Common myeloid progenitor, CD34-positive (primary cell): Measurements from ENCODE around the gene HPCA.

Source experiments
- CTCF ChIA-PET: fragments of 350-600 bp; sonication (Branson Sonifier 250); formaldehyde crosslinking; loops from one replicate; lab custom pipeline; 2021; ENCODE audit warnings: antibody characterized with exemption; lab: Charles Lee
- POLR2A ChIA-PET: fragments of 350-600 bp; sonication (Branson Sonifier 250); formaldehyde crosslinking; loops from one replicate; lab custom pipeline; 2021; ENCODE audit warnings: antibody characterized with exemption; lab: Charles Lee
- DNase-seq, 3 donors: peaks; one replicate each; pipeline versions ENCODE4 v3.0.0 to v3.0.0-alpha.2; 2013
- H3K27ac ChIP-seq, 2 experiments: 1 replicate in 1 of 2; 2 replicates in 1 of 2; pipeline ENCODE4 v1.7.0; 2013; ENCODE audit warnings: inconsistent platforms in 2 of 2, low read length in 2 of 2, mild to moderate bottlenecking in 2 of 2, low read depth in 1 of 2, moderate library complexity in 1 of 2; ENCODE audit not compliant: severe bottlenecking in 2 of 2, insufficient read depth in 1 of 2, poor library complexity in 1 of 2
- H3K27me3 ChIP-seq, 5 experiments: replicated peaks in 2 of 5; 1 replicate in 3 of 5; 2 replicates in 2 of 5; pipeline versions ENCODE4 v1.6.1 to v1.7.0; 2013; ENCODE audit warnings: low read length in 4 of 5, mild to moderate bottlenecking in 2 of 5, moderate library complexity in 2 of 5, inconsistent platforms in 1 of 5; ENCODE audit not compliant: insufficient read depth in 5 of 5, control insufficient read depth in 4 of 5
- H3K36me3 ChIP-seq, 4 experiments: 1 replicate in 2 of 4; 2 replicates in 2 of 4; pipeline versions ENCODE4 v1.6.1 to v1.7.0; 2013; ENCODE audit warnings: low read length in 3 of 4, control low read depth in 1 of 4, mild to moderate bottlenecking in 1 of 4; ENCODE audit not compliant: control insufficient read depth in 4 of 4, insufficient read depth in 4 of 4
- H3K4me1 ChIP-seq, 4 experiments: 1 replicate in 3 of 4; 2 replicates in 1 of 4; pipeline versions ENCODE4 v1.6.1 to v1.7.1; 2013; ENCODE audit warnings: low read length in 3 of 4, mild to moderate bottlenecking in 3 of 4, control low read depth in 1 of 4, inconsistent platforms in 1 of 4, moderate library complexity in 1 of 4; ENCODE audit not compliant: control insufficient read depth in 4 of 4, insufficient read depth in 4 of 4; ENCODE audit errors: control extremely low read depth in 1 of 4
- H3K4me3 ChIP-seq, 7 experiments: 1 replicate in 4 of 7; 2 replicates in 3 of 7; pipeline versions ENCODE4 v1.5.1 to v1.7.0; 2013; ENCODE audit warnings: mild to moderate bottlenecking in 7 of 7, low read length in 6 of 7, moderate library complexity in 6 of 7, inconsistent platforms in 2 of 7, low read depth in 2 of 7, control low read depth in 1 of 7; ENCODE audit not compliant: insufficient read depth in 4 of 7, control insufficient read depth in 1 of 7; ENCODE audit errors: extremely low read depth in 1 of 7
- H3K9me3 ChIP-seq, 5 experiments: 1 replicate in 4 of 5; 2 replicates in 1 of 5; pipeline versions ENCODE4 v1.6.1 to v1.7.1; 2013; ENCODE audit warnings: low read length in 4 of 5, mild to moderate bottlenecking in 2 of 5, inconsistent platforms in 1 of 5, low read depth in 1 of 5, moderate library complexity in 1 of 5; ENCODE audit not compliant: control insufficient read depth in 4 of 5, insufficient read depth in 2 of 5; ENCODE audit errors: control extremely low read depth in 1 of 5
- WGBS: methylation state at CpG from one replicate; pipeline ENCODE4 v1.1.5; 2013; ENCODE audit not compliant: insufficient coverage; 5-methylcytosine and 5-hydroxymethylcytosine counted together

HPCA gene

DNA sequence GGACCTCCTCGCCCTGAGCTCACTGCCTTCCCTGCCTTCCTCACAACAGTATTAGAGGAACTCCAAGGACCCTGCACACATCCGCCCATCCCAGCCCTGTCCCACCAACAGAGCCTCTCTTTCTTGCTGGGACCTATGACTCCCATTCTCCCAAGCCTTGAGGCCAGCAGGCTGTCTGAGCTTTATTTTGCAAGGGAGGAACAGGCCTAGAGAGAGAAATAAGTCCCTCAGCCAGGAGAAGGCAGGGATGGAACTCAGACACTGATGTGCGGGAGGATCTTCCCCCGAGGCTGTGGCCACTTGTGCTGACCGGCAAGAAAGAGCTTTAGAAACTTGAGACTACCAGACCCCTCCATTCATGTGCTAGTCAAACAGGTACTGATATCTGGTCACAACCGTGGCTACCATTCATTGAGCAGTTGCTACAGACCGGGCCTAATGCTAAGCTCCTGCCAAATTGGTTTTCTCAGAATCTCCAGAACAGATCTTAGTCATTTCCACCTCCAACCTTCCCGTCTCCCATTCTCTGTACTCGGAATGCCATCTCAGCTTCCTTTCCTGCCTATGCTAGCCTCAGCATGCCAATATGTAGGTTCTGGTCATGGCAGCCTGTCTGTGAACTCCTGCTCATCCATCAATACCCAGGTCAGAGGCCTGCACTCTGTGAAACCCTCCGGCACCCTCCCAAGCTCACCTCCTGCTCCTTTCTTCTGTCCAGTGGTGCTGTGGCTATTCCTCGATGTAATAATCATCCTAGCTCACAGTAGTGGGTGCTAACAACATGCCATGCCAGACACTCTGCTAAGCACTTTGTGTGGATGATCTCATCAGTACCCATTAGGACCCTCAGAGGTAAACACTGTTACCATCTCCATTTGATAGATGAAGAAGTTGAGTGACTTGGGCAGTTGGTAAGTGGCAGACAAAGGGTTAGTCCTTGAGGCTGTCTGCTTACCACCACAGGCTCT, 11.1 kb downstream of the HPCA start:
- Histone ChIP-seq H3K9me3 (peaks cover 0 to 4% (median 0%) of the 10 kb centered on the region in 5 experiments), H3K27ac (no peak overlapping the region), H3K27me3 (peaks cover 4 to 88% (median 25%) of the 10 kb centered on the region in 5 experiments), H3K4me1 (peaks cover 0 to 25% (median 19%) of the 10 kb centered on the region in 4 experiments), H3K4me3 (no peak overlapping the region), H3K36me3 (no peaks in the 10 kb centered on the region)
- POLR2A ChIA-PET, result no interaction called here
- 93% methylated on average over 11 of the region's 11 CpGs for WGBS
- no peak for DNase-seq
- CTCF ChIA-PET, result interaction anchor here (0.8 to 1.5 kb wide), 4 partner anchors 9 to 110 kb away, joined by 3 to 5 read pairs (median 4); no protein-coding TSS in a partner anchor

DNA sequence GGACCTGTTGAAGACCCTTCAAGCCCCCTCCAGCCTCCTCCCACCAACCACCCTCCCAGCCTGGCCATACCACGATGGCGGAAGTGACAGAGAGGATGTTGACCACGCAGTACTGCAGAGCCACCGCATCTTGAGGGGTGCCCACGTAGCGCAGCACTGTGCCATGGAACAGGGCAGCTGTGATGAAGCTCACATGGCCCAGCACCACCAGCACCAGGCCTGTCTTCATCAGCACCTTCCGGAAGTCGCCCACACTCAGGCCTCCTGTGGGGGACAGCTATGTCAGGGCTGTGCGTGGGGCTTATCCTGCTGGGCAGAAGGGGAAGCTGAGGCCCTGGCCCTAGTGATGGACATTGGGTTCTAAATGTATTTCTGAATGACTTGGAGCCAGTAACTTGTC, 11.8 kb downstream of the HPCA start:
- POLR2A ChIA-PET, result no interaction called here
- no peak overlapping the region for H3K4me3 ChIP-seq
- H3K9me3 ChIP-seq, result no peaks in the 10 kb centered on the region
- DNase-seq, result no peak
- 95% methylated on average over 8 of the region's 9 CpGs for WGBS
- CTCF ChIA-PET, result interaction anchor here (0.8 to 1.5 kb wide), 4 partner anchors 9 to 108 kb away, joined by 3 to 4 read pairs (median 4); no protein-coding TSS in a partner anchor
- H3K4me1 ChIP-seq, result peaks cover 0 to 18% (median 14%) of the 10 kb centered on the region in 4 experiments
- no peaks in the 10 kb centered on the region for H3K36me3 ChIP-seq
- H3K27me3 ChIP-seq, result peaks cover 4 to 88% (median 25%) of the 10 kb centered on the region in 5 experiments
- no peak overlapping the region for H3K27ac ChIP-seq

DNA sequence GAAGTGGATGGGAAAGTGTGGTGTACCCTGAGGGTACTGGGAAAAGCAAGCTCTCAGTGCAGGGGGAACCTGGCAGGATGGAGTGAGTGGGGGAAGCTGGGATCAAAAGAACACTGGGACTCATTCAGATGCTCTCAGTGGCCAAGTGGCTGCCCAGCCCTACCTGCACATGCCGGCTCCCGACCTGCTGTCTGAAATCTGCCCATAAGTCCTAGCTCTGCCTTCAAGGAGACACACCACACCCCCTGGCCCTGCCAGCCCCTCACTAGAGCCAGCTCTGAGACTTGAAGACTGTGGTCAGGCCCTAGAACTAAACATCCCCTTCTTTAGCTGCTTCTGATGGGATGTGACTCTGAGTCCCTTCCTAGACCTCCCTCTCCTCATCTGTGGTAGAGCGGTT, 12.7 kb downstream of the HPCA start:
- H3K27me3 ChIP-seq, result peaks cover 7 to 79% (median 26%) of the 10 kb centered on the region in 5 experiments
- whole genome bisulfite sequencing, result 100% methylated on average over 2 of the region's 3 CpGs
- H3K4me1 ChIP-seq, result peaks cover 0 to 10% (median 9%) of the 10 kb centered on the region in 4 experiments
- H3K27ac ChIP-seq, result no peak overlapping the region
- H3K9me3 ChIP-seq, result no peaks in the 10 kb centered on the region
- ChIA-PET CTCF (interaction anchor here (0.7 to 1.9 kb wide), 5 partner anchors 9 to 23 kb away, joined by 3 to 9 read pairs (median 4); partner anchors contain the start of gene HPCA), POLR2A (no interaction called here)
- no peak for DNase-seq
- H3K36me3 ChIP-seq, result no peaks in the 10 kb centered on the region
- H3K4me3 ChIP-seq, result no peak overlapping the region

DNA sequence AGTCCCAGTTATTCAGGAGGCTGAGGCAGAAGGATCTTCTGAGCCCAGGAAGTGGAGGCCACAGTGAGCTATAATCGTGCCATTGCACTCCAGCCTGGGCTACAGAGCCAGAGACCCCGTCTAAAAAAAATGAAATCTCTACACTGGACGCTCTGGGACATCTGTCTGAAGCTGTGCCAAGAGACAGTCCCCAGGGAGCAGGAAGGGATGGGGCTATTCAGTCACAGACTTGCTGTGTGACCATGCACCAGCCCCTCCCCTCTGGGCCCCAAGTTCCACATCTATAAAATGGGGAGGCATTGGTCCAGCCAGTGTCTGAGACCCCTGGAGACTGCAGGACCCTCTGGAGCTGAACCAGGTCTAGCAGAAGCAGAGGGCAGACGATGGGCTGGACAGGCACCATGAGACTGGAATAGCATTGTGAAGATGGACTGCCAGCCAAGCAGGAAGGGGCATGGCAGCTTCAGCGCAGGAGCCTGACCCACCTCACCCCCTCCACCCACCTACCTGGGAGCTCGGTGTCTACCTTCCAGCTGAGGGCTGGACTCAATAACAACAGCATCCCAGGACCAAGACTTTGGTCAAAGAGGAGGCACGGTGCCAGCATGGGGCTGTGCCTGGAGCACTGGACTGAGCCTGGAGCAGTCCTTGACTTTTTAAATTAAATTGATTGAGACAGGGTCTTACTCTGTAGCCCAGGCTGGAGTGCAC, 13.4 kb downstream of the HPCA start:
- Histone ChIP-seq H3K36me3 (no peaks in the 10 kb centered on the region), H3K27me3 (peaks cover 7 to 80% (median 34%) of the 10 kb centered on the region in 5 experiments), H3K4me1 (peaks cover 0 to 10% (median 9%) of the 10 kb centered on the region in 4 experiments), H3K27ac (no peak overlapping the region), H3K9me3 (no peaks in the 10 kb centered on the region), H3K4me3 (no peak overlapping the region)
- no peak for DNase-seq
- POLR2A ChIA-PET, result no interaction called here
- CTCF ChIA-PET, result interaction anchor here (1.9 kb wide), 1 partner anchor 10 kb away, joined by 9 read pairs; no protein-coding TSS in a partner anchor
- 97% methylated on average over 7 of the region's 7 CpGs for WGBS

DNA sequence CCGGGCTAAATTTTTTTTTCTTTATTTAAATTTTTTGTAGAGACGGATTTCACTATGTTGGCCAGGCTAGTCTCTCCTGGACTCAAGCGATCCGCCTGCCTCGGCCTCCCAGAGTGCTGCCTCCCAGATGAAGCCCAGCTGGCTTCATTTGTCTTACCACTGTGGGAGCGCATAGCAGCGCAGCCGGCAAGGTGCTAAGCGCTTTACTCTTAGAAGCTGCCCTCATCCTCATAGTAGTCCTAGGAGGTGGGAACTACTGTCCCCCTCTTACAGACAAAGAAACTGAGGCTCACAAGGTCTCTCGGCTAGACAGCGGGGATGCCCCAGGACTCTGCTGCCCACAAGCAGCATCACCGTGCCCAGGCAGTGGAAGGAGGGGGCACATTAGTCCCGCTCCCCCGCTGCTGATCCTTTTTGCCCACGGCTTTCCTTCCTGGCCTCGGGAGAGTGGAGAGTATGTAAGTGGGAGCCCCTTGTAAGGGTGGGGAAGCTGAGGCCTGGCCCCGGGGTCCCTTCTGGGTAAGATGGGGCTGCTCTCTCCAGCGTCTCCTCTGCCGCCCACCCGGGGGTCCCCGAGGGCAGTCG, 14.2 kb downstream of the HPCA start:
- ChIA-PET POLR2A (no interaction called here), CTCF (interaction anchor here (1.9 kb wide), 1 partner anchor 10 kb away, joined by 9 read pairs; no protein-coding TSS in a partner anchor)
- Histone ChIP-seq H3K36me3 (no peaks in the 10 kb centered on the region), H3K4me3 (peak overlapping the region in 4 of 7 experiments; percentile 0 to 52 (median 50)), H3K27ac (no peak overlapping the region), H3K9me3 (no peaks in the 10 kb centered on the region), H3K4me1 (peaks cover 0 to 10% (median 9%) of the 10 kb centered on the region in 4 experiments), H3K27me3 (peaks cover 7 to 74% (median 34%) of the 10 kb centered on the region in 5 experiments)
- WGBS, result 27% methylated on average over 18 of the region's 22 CpGs
- DNase-seq, result no peak

DNA sequence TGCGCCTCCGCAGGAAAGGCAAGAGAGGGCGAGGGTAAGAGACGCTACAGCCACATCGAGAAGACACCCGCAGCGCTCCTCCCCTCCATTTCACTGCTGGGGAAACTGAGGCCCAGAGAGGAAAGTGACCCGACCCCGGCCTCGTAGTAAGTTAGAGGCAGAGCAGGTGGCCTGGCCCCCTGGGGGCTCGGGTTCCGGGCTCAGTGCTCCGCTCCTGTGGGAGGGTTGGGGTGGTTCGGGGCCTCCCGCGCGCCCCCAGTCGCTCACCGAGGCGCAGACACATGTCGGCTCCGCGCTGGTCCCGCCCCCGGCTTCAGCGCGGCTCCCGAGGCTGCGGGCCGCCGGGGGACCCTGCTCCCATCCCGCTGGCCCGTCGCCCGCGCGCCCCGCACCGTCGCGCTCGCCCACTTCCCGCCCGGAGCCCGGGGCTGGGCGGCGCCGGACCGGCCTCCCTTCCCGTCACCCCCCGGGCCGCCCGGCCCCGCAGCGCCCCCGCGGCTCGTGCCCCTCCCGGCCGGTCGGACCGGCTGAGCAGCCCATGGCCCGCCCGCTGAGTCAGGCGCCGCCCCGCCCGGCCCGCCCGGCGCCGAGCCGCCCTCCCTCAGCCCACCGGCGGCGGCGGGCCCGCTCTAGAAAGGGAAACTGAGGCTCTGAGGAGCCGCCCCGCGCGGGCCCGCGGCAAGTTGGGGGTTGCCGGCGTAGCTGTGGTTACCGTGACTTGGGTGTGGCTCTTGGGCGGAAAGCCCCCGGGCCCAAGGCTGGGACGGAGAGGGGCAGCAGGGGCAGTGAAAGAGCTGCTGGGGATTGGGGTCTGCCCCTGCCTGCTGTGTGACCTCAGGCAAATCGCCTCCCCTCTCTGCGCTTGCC, 14.9 kb downstream of the HPCA start, which contains the start of gene TMEM54:
TSS of gene TMEM54 (minus strand) at position 434 of the 867 bp plus-strand sequence. CDS start at position 283, 151 bp downstream.
- Histone ChIP-seq H3K9me3 (no peaks in the 10 kb centered on the region), H3K4me3 (peak within 1 kb of the TSS; percentile 0 to 64 (median 50)), H3K27ac (no peak within 1 kb of the TSS), H3K27me3 (peaks cover 7 to 70% (median 32%) of the 10 kb centered on the region in 5 experiments), H3K4me1 (peaks cover 0 to 10% (median 9%) of the 10 kb centered on the region in 4 experiments), H3K36me3 (no peaks in the 10 kb centered on the region)
- 2% methylated on average over 48 of the region's 92 CpGs for WGBS
- POLR2A ChIA-PET, result no interaction called here
- peak in 1 of 3 donors; percentile 36 for DNase-seq
- CTCF ChIA-PET, result interaction anchor here (1.9 kb wide), 1 partner anchor 11 kb away, joined by 9 read pairs; no protein-coding TSS in a partner anchor
